Daoy (cell line): ENCODE results near the gene CFD. TPM values are rescaled to one million over a fixed set of nuclear protein-coding genes. Genes with fewer than 3 reads are reported as not detected.
"Not testable (repeated sequence)": the region's sequence is repeated elsewhere in the genome, so short reads cannot be mapped to it uniquely, and the experiment has no call there.

Experiments
- DNase-seq: peaks from one replicate; pipeline ENCODE4 v3.0.0-alpha.2; 2015; ENCODE audit warnings: low read depth
- total RNA-seq: library from RNA; depleted of rRNA; stranded (reverse); fragments of >200 nt; shearing (Covaris generic); gene quantifications from 2 replicates; pipeline ENCODE4 v1.2.3, GENCODE V29; 2014; rRNA removed

The CFD gene
- 5.7 and 18.2 TPM in 2 replicates for total RNA-seq

DNA sequence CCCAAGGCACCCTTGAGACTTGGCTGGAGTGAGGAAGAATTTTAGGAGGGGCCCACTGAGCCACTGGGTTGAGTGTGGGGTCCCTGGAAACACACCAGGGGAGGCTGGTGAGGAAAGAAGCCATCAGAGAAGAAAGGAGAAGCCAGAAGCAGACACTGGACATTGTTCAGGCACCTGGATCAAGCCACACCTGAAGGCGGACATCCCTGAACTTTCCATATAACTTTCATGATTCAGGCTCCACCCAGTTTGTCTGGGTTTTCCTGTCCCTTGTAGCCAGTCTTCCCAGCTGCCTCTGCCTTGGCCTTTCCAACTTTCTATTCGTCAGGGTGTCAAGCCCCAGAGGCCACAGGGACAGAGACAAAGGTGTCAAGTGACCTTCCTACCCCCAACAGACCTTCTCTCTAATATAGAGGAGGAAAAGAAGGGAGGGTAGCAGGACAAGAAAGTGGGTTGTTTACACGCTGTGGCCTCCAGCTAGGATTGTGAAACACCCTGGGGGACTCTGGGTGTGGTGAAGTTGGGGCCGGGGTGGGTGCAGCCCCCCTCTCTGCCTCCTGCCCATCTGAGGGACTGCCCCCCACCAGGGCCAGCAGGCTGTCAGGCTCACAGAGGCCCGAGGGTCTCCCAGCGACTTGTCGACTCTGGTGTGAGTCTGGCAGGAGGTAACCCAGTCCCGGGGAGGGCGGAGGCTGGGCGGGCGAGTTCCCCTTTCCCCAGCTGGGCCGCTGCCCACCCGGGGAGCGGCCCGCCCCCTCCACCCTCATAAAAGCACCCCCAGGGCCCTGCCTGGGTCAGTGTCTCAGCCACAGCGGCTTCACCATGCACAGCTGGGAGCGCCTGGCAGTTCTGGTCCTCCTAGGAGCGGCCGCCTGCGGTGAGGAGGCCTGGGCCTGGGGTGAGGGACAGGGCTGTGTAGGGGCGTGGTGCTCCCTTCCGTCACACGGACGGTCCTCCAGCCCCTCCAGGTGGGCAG is at the start of gene CFD:
TSS of gene CFD (plus strand) at position 797 of the 976 bp plus-strand sequence. CDS start at position 823, 26 bp downstream.
- DNase-seq = peak; percentile 47

DNA sequence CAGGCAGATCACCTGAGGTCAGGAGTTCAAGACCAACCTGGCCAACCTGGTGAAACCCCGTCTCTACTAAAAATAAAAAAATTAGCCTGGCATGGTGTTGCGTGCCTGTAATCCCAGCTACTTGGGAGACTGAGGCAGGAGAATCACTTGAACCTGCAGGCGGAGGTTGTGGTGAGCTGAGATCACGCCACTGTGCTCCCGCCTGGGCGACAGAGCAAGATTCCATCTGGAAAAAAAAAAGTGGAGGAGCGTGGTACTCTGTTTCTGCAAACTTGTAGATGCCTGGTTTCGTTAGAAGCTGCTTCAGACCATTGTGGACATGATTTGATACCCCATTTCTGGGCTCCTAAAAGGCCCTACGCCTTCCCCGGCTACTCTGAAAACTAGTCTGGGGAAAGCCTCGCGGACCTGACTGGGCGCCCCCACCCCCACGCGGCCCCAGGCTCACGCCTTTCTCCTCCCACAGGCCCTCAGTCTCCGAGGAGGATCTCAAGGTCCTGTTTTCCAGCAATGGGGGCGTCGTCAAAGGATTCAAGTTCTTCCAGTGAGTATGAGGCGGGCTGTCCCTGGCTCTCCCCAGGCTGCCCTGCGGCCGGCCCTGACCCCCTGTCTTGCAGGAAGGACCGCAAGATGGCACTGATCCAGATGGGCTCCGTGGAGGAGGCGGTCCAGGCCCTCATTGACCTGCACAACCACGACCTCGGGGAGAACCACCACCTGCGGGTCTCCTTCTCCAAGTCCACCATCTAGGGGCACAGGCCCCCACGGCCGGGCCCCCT is 49.2 kb upstream of the CFD start:
- DNase-seq = no peak

DNA sequence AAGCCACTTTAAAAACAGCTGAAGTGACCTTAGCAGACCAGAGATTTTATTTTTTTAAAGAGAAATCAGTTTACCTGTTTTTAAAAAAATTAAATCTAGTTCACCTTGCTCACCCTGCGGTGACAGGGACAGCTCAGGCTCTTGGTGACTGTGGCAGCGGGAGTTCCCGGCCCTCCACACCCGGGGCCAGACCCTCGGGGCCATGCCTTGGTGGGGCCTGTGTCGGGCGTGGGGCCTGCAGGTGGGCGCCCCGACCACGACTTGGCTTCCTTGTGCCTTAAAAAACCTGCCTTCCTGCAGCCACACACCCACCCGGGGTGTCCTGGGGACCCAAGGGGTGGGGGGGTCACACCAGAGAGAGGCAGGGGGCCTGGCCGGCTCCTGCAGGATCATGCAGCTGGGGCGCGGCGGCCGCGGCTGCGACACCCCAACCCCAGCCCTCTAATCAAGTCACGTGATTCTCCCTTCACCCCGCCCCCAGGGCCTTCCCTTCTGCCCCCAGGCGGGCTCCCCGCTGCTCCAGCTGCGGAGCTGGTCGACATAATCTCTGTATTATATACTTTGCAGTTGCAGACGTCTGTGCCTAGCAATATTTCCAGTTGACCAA is 48.5 kb upstream of the CFD start:
- no peak for DNase-seq

DNA sequence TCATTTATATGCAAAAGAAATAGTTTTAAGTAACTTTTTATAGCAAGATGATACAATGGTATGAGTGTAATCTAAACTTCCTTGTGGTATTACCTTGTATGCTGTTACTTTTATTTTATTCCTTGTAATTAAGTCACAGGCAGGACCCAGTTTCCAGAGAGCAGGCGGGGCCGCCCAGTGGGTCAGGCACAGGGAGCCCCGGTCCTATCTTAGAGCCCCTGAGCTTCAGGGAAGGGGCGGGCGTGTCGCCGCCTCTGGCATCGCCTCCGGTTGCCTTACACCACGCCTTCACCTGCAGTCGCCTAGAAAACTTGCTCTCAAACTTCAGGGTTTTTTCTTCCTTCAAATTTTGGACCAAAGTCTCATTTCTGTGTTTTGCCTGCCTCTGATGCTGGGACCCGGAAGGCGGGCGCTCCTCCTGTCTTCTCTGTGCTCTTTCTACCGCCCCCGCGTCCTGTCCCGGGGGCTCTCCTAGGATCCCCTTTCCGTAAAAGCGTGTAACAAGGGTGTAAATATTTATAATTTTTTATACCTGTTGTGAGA is 47.9 kb upstream of the CFD start:
- no peak for DNase-seq

DNA sequence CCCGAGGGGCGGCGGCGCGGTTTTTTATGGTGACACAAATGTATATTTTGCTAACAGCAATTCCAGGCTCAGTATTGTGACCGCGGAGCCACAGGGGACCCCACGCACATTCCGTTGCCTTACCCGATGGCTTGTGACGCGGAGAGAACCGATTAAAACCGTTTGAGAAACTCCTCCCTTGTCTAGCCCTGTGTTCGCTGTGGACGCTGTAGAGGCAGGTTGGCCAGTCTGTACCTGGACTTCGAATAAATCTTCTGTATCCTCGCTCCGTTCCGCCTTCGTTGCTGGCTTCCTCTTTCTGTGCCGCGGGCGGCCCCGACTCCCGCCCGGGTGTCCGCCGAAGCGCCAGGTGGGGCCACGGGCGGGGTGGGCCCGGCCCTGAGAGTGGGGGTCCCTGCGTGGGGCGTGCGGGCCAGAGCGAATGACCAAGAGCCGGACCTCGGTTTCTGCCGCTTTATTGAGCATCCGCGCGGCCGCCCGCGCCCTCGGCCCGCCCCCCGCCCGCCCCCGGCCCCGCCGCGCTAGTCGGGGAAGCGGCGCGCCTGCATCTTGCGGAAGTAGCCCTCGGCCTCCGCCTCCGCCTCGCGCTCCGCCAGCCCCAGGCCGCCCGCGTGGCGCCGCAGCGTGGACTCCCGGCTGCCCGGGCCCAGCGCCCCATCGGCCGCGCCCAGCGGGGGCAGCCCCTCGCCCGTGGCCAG is 47.3 kb upstream of the CFD start:
- no peak for DNase-seq

DNA sequence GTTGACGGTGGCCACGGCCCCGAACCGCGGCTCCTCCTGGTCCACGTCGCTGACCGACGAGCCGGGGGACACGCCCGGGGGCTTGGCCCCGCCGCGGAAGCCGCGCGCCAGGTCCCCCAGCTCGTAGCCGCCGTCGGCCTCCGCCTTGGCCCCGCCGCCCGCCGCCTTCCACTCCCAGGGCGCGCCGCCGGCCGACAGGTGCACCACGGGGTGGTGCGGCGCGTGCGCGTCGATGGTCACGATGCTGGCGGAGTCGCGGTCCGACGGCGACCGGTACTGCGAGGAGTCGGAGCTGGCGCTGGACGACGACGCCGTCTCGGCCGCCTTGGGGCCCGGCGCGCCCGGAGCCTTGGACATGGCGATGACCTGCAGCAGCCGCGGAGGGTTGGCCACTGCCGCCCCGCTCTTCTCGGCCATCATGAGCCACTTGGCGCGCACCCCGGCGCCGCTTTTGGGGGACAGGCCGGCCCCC is 46.7 kb upstream of the CFD start:
- no peak for DNase-seq

DNA sequence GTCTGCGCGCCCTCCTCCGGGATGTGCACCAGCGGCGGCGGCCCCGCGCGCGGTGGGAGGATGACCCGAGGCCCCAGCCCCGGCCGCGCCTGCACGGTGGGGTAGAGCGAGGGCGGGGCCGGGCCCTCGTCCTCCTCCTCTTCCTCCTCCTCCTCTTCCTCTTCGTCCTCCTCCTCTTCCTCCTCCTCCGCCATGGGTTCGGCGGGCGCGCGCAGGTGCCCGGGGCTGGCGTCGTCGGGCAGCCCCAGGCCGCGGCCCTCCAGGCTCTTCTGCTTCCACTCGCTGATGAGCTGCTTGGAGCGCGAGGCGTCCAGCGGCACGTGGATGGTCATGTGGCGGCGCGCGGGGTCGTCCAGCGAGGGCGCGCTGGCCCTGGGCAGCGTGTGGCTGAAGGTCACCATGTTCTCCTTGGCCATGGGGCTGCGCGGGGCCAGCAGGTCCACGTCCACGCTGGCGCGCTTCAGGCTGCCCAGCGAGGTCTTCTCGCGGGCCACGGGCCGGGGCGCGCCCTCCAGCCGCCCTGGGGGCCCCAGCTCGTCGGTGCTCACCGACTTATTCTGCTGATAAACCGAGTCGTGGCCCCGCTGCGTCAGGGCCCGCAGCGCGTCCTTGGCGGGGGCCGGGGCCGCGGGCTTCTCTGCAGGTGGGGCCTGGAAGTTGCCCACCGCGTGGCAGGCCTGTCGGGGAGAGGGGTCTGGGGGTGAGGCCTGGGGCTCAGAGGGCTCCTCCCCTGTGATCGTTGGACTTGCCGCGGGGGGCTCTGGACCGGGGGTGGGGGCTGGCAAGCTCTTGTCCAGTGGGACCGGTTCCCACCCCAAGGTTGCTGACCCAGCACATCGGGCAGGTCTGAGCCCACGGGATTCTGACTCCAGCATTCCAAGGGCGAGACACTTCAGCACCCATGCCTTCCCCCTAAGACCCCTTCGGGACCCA is 46.0 kb upstream of the CFD start:
- no peak for DNase-seq

DNA sequence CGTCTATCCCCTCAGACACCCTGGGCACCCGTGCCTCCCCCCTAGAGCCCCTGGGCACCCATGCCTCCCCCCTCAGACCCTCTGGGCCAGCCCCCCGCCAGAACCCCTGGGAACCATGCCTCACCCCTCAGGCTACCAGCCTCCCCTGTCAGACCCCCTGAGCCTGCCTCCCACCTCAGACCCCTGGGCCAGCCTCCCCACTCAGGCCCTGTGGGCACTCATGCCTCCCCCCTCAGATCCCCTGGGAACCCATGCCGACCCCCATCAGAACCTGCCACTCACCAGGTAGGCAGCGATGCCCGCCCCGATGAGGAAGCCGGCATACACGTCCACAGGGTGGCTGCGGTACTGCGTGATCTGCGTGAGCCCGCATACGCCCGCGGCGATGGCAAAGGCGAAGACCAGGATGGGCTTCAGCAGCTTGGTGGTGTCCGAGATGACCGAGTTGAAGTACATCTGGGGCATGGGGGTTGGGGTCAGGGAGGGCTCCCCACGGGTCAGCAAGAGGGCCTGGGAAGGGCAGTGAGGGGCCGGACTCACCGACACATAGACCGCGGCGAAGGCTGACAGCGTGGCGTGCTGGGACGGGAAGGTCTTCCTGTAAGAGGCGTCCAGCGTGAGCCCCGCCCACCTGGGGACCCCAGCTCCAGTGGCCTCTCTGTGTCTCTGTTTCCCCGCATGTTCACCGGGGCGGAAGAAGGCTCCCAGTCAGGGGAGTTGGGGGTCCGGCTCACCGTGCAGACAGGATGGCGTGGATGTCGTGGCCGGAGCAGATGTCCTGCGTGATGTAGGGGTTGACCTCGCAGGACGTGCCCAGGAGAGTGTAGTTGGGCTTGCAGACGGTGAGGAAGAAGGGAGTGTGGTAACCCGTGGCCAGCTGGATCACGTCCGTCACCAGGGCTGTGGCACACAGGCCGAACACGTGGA is 45.0 kb upstream of the CFD start:
- no peak for DNase-seq

DNA sequence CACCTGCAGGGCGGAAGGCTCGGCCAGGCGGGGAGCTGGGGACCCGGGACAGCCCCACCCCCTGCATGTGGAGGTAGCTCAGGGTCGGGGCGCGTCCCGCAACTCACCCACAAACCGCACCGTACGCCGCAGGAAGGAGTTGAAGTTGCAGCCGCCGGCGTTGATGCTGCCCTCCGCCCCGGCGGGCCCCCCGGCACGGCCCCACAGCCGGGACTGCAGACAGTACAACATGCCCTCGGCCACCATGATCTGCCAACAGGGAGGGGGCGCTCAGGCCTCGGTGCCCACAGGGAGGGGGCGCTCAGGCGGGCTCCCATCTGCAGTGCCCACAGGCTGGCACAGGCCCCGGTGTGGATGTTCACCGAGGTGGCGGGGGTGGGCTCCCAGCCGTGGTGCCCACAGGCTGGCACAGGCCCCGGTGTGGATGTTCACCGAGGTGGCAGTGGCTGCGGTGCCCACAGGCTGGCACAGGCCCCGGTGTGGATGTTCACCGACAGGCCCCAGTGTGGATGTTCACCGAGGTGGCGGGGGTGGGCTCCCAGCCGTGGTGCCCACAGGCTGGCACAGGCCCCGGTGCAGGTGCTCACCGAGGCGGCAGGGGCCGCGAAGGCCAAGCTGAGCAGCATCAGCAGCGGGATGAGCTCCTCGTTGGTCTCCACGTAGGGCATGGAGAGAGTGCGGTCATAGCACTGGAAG is 44.2 kb upstream of the CFD start:
- no peak for DNase-seq

DNA sequence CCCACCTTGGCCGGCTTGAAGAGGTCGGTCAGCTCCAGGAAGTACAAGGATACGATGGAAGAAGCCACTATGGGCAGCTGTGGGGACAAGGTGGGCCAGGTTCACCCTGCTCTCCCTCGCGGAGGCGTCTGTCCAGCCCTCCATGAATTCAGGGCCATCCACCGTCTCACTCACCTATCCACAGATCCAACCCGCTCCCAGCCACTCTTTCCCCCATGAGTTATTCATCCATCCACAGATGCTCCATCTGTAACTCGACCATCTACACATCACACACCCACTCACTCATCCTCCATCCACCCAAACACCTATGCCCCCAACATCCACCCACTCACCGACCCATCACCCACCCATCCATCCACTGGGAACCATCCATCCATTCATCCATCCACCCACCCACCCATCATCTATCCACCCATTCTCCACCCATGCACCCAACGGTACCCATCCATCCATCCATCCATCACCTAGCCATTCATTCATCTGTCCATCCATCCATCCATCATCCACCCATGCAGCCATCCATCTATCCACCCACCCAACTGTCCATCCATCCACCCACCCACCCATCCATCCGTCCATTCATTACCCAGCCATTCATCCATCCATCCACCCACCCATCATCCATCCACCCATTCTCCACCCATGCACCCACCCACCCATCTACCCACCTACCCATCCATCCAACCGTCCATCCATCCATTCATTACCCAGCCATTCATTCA is 43.5 kb upstream of the CFD start:
- DNase-seq = no peak

DNA sequence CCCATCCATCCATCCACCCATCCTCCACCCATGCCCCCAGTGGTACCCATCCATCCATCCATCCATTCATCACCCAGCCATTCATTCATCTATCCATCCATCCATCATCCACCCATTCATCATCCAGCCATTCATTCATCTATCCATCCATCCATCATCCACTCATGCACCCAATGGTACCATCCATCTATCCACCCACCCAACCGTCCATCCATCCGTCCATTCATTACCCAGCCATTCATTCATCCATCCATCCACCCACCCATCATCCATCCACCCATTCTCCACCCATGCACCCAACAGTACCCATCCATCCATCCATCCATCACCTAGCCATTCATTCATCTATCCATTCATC is 43.0 kb upstream of the CFD start:
- DNase-seq = no peak

DNA sequence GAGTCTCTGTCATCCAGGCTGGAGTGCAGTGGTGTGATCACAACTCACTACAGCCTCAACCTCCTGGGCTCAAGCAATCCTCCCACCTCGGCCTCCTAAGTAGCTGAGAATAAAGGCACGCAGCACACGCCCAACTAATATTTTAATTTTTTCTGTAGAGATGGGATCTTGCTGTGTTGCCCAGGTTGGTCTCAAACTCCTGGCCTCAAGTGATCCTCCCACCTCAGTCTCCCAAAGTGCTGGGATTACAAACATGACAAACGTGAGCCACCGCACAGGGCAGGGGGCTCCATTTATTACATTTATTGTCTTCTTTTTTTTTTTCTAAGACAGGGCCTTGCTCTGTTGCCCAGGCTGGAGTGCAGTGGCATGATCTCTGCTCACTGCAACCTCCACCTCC is 39.3 kb upstream of the CFD start:
- DNase-seq = not testable (repeated sequence)

DNA sequence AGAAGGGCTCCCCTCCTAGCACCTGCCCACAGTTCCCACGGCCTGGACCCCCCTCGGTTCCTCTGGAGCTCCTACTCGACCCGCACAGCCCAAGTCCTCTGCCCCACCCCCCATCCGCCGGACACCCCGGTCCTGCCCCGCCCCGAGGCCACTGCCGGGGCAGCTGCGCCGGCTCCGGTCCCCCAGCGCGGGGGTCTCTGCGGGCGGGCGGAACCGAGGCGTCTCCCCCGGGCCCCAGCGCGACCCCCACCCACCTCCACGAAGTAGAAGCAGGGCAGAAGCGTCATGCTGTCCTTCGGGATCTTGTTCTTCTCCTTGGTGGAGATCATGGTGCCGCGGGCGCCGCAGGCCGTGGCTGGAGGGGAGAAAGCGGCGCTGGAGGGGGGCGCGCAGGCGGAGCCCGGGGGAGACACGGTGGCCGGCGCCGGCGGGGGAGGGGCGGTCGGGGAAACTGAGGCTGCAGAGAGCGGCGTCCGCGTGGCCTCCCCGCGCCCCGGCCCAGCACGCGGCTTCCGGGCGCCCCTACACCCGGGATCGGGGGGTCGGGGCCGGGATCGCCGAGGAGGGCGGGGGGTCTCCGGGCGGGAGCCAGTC is 38.1 kb upstream of the CFD start:
- DNase-seq = no peak

DNA sequence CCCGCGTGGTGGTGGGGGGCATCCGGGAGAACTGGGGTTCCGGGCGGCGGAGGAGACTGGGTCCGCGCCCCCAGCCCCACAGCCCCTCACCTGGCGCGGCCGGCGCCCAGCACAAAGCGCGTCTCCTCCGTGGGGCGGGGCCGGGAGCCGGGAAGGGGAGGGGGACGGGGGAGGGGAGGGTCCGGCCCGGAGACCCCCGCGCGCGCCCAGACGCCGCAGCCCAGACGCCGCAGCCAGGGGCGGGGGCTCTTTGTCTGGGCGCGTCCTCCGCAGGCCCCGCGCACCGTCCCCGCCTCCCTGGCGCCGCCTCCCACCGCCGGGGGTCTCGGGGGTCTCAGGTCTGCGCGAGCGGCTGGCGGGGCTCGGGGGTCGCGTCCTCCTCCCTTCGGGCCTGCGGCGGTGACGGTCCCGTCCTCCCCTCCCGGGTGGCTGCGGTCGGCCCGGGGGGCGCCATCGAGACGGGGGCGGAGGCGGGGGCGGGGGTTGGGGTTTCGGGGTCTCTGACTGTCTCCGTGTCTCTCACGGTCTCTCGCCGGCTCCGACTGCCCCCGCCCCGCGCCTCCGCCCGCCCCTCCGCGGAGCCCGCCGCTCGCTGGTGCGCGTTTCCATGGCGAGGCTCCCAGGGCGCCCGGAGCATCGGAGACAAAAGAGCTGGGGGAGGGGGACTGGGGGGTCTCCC is 37.5 kb upstream of the CFD start, which contains the start of gene PLPPR3:
TSS of gene PLPPR3 (minus strand) at position 131 of the 679 bp plus-strand sequence. CDS start 396 bp downstream, outside the sequence.
- no peak for DNase-seq

DNA sequence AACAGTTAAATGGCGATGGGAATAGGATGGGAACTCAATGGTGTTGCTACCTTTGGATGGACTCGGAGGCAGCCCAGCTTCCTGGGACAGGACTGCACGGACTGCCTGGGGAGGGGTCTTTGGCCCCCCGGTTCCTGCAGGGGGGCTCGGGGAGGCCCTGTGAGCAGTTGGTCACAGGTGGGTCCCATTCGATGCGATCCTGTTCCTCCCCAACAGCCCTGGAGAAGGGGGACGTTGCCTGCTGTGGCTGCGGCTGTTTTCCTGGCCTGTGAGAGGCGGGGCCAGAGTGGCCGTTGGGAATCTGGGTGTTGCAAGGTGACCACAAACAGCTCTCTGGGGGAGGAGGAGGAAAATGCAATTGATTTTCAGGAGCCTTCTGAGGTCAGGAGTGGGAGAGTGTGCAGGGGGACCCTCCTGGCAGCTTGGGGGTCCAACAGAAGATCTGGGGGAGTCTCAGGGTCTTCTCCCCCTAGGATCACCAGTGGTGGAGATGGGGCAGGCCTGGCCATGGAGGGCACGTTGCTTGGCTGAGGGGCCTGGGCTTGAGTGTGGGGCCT is 35.8 kb upstream of the CFD start:
- peak; percentile 57 for DNase-seq

DNA sequence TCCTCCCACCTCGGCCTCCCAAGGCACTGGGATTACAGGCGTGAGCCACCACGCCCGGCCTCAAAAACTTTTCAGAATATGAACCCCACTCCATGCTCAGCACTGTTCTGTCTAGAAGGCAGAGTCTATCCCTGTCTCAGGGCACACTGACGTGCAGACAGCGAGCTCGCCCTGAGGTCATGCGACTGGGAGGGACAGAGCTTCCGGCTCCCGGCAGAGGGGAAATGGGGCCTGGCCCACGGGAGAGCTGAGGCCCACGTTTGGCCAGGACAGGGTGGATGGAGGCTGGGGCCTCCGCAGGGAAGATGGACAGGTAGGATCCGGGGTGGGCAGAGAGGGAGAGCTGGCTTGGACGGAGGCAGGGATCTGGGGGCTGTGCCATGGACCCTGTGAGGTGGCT is 34.6 kb upstream of the CFD start:
- DNase-seq = no peak
